Hepatocyte (in vitro differentiated cells): ENCODE measurements around the gene ERGIC1.

ENCODE experiments used
- EZH2 ChIP-seq: fragments of 200-600 bp; sonication (generic); IDR thresholded peaks from 2 replicates; pipeline ENCODE4 v1.6.1; 2016; ENCODE audit warnings: antibody characterized with exemption, mild to moderate bottlenecking, borderline replicate concordance
- EZH2phosphoT487 ChIP-seq: fragments of 200-600 bp; sonication (generic); IDR thresholded peaks from one replicate; pipeline ENCODE4 v1.6.1; 2018; ENCODE audit warnings: antibody characterized with exemption, mild to moderate bottlenecking, low read depth, moderate library complexity; ENCODE audit not compliant: unreplicated experiment, severe bottlenecking
- TF ChIP-seq, protein P1 (sequence below): fragments of 200-600 bp; sonication (generic); IDR thresholded peaks from 2 replicates; pipeline ENCODE4 v1.5.1; 2016; ENCODE audit warnings: antibody characterized with exemption, mild to moderate bottlenecking; ENCODE audit not compliant: poor library complexity

DNA sequence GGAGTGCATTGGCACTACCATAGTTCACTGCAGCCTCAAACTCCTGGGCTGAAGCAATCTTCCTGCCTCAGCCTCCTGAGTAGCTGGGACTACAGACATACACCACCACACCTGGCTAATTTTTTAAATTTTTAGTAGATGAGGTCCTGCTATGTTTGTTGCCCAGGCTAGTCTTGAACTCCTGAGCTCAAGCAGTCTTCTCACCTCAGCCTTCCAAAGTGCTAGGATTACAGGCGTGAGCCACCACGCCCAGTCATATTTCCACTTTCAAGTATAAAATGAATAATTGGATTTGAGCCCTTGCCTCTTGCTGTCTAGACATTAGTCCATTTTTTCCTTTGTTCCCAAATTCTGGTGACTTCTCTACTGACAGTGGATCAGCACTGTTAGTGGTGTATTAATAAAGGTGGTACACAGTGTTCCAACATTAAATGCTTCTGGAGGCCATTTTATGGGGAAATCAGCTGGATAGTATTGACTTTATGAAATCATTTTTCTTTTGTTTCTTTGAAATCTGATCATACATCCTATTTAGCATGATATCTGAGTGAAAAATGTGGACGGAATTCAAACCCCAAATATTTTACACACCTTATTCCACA lies 165.4 kb downstream of the ERGIC1 start:
- TF ChIP-seq, protein P1, sequence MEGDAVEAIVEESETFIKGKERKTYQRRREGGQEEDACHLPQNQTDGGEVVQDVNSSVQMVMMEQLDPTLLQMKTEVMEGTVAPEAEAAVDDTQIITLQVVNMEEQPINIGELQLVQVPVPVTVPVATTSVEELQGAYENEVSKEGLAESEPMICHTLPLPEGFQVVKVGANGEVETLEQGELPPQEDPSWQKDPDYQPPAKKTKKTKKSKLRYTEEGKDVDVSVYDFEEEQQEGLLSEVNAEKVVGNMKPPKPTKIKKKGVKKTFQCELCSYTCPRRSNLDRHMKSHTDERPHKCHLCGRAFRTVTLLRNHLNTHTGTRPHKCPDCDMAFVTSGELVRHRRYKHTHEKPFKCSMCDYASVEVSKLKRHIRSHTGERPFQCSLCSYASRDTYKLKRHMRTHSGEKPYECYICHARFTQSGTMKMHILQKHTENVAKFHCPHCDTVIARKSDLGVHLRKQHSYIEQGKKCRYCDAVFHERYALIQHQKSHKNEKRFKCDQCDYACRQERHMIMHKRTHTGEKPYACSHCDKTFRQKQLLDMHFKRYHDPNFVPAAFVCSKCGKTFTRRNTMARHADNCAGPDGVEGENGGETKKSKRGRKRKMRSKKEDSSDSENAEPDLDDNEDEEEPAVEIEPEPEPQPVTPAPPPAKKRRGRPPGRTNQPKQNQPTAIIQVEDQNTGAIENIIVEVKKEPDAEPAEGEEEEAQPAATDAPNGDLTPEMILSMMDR: no peak
- no peak for TF ChIP-seq EZH2phosphoT487
- no peak for TF ChIP-seq EZH2
